ENCODE measurements around the gene SNX20. TPM values are rescaled to one million over a fixed set of nuclear protein-coding genes. Genes with fewer than 3 reads are reported as not detected.

SNX20 gene
- total and polyA plus RNA-seq, 9 donors, result 0.38 to 2.7 (median 0.82) TPM

GRCh38 chr16:50626868-50627267 is 54.2 kb downstream of the SNX20 start:
- H3K27ac ChIP-seq, result peak overlapping the region in 1 of 2 donors; percentile 62
- TF ChIP-seq CTCF (IDR thresholded peaks at IDR 0.05) (no peak), EP300 (IDR thresholded peaks at IDR 0.05) (no peak), POLR2A (IDR thresholded peaks at IDR 0.05) (no peak)

GRCh38 chr16:50625374-50625773 is 55.7 kb downstream of the SNX20 start:
- no peak overlapping the region for H3K4me3 ChIP-seq
- DNase-seq, result no peak
- H3K27ac ChIP-seq, result no peak overlapping the region
- H3K9me3 ChIP-seq, result no peaks in the 10 kb centered on the region
- WGBS, 3 donors, result 90 to 94% (median 91%) methylated on average over 11 to 12 of the region's 12 CpGs
- no peaks in the 10 kb centered on the region for H3K27me3 ChIP-seq
- intact Hi-C loops (cut with DNase I), result loop anchor here in 1 of 4 donors (1.0 kb wide), 1 partner anchor 416 kb away; no protein-coding TSS in a partner anchor
- H3K36me3 ChIP-seq, result no peaks in the 10 kb centered on the region
- TF ChIP-seq CTCF (IDR thresholded peaks at IDR 0.05), result no peak
- no peak for TF ChIP-seq POLR2A (IDR thresholded peaks at IDR 0.05)
- no peak for TF ChIP-seq EP300 (IDR thresholded peaks at IDR 0.05)
- H3K4me1 ChIP-seq (ENCODE audit: insufficient read depth), result peaks cover 2% of the 10 kb centered on the region

More at GRCh38 chr16:50626868-50627267, 54.2 kb downstream of the SNX20 start:
- no peaks in the 10 kb centered on the region for H3K27me3 ChIP-seq
- no peaks in the 10 kb centered on the region for H3K9me3 ChIP-seq
- H3K36me3 ChIP-seq, result no peaks in the 10 kb centered on the region
- H3K4me1 ChIP-seq (ENCODE audit: insufficient read depth), result peaks cover 2% of the 10 kb centered on the region
- 36 to 52% (median 49%) methylated on average over 4 of the region's 4 CpGs for WGBS, 3 donors
- no peak for DNase-seq
- intact Hi-C loops (cut with DNase I), result no loop called here
- H3K4me3 ChIP-seq, result no peak overlapping the region

GRCh38 chr16:50624449-50624970 is 56.6 kb downstream of the SNX20 start:
- 79 to 81% (median 79%) methylated on average over 8 of the region's 8 CpGs for WGBS, 3 donors
- Histone ChIP-seq H3K36me3 (no peaks in the 10 kb centered on the region), H3K4me3 (no peak overlapping the region), H3K9me3 (no peaks in the 10 kb centered on the region), H3K27ac (no peak overlapping the region), H3K4me1 (ENCODE audit: insufficient read depth) (peaks cover 2% of the 10 kb centered on the region), H3K27me3 (no peaks in the 10 kb centered on the region)
- no peak for TF ChIP-seq EP300 (IDR thresholded peaks at IDR 0.05)
- TF ChIP-seq CTCF (IDR thresholded peaks at IDR 0.05), result no peak
- TF ChIP-seq POLR2A (IDR thresholded peaks at IDR 0.05), result no peak
- no peak for DNase-seq
- intact Hi-C loops (cut with DNase I), result no loop called here

GRCh38 chr16:50622643-50623369 is 58.3 kb downstream of the SNX20 start:
- no peak overlapping the region for H3K27ac ChIP-seq
- TF ChIP-seq CTCF (IDR thresholded peaks at IDR 0.05) (no peak), EP300 (IDR thresholded peaks at IDR 0.05) (no peak), POLR2A (IDR thresholded peaks at IDR 0.05) (no peak)
- H3K4me3 ChIP-seq, result no peak overlapping the region
- no peak for DNase-seq
- H3K9me3 ChIP-seq, result no peaks in the 10 kb centered on the region
- H3K4me1 ChIP-seq (ENCODE audit: insufficient read depth), result peaks cover 2% of the 10 kb centered on the region
- intact Hi-C loops (cut with DNase I), result no loop called here
- no peaks in the 10 kb centered on the region for H3K36me3 ChIP-seq
- WGBS, 3 donors, result 95 to 98% (median 96%) methylated on average over 16 of the region's 16 CpGs
- no peaks in the 10 kb centered on the region for H3K27me3 ChIP-seq

Measured in ovary (tissue), 9 donors.